Measurements from ENCODE around the gene NGLY1.

The NGLY1 gene

DNA sequence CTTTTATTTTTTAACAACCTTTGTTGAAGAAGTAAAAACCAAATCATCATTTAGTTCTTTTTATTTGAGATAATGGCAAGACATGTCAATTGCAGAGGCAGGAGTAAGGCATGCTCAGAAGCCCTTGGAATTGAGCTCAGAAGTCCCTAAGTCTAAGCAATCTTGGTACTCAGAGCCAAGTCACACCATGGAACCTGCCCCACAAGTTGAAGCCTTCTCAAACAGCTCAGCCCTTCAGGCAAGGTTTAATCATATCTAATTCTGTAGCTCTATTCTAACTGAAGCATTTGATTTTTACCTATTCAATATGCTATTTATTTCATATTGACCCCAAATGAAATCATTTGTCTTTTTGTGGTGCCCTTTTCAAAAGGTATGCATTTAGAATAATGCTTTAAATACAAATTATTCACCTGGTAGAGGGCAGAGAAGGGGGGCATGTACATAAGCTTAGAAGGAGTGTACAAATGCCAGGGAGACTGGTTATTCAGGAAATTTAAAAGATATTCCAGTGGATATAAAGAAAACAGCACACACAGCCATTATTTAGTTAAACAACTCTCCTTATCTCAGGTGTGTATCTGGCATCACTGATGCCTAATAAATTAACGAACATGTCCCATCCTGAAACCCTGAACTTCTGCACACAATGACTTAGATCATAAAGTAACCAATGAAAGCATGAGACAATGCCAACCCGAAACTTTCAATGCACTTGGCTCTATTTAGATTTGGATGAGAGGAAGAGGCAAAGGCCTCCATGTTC lies 92.3 kb downstream of the NGLY1 start:
- in situ Hi-C loops (cut with HindIII; ENCODE audit: low sequenced_read_pairs): no loop called here
- TF ChIP-seq, protein P1, sequence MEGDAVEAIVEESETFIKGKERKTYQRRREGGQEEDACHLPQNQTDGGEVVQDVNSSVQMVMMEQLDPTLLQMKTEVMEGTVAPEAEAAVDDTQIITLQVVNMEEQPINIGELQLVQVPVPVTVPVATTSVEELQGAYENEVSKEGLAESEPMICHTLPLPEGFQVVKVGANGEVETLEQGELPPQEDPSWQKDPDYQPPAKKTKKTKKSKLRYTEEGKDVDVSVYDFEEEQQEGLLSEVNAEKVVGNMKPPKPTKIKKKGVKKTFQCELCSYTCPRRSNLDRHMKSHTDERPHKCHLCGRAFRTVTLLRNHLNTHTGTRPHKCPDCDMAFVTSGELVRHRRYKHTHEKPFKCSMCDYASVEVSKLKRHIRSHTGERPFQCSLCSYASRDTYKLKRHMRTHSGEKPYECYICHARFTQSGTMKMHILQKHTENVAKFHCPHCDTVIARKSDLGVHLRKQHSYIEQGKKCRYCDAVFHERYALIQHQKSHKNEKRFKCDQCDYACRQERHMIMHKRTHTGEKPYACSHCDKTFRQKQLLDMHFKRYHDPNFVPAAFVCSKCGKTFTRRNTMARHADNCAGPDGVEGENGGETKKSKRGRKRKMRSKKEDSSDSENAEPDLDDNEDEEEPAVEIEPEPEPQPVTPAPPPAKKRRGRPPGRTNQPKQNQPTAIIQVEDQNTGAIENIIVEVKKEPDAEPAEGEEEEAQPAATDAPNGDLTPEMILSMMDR (IDR thresholded peaks at IDR 0.05; ENCODE audit: low read depth, low read length, missing control alignments): no peak
- no peak for DNase-seq (ENCODE audit: low read depth)
- H3K4me3 ChIP-seq (ENCODE audit: low read depth, low read length): no peak overlapping the region

DNA sequence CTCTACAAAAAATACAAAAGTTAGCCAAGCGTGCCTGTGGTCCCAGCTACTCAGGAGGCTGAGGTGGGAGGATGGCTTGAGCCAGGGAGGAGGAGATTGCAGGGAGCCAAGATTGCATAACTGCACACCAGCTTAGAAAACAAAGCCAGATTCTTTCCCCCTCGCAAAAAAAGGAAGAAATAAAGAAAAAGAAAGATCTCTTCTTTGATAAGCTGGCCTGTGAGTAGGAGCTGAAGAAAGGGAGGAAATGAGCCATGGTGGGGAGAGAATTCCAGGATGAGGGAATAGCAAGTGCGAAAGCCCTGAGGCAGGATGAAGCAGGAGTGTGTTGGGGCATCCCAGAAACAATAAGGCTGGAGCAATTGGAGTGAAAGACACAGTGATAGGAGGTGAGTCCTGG lies 94.0 kb downstream of the NGLY1 start:
- in situ Hi-C loops (cut with HindIII; ENCODE audit: low sequenced_read_pairs): no loop called here

DNA sequence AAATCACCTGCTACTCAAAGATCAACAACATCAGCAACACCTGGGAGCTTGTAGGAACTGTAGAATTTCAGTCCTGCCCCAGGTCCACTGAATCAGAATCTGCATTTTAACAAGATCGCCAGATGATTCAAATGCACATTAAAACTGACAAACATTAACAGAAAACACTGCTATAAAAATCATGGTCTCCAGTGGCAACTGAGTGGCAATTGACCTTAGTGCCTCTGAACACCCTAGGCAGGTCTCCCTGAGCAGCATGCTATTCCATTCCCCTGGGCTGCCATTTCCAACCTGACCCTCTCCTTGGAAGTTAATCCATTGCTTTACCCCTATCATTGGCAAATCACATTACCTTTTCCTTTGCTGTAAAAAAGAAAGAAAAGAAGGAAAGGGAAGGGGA lies 95.5 kb downstream of the NGLY1 start:
- in situ Hi-C loops (cut with HindIII; ENCODE audit: low sequenced_read_pairs): no loop called here
- no peak for DNase-seq (ENCODE audit: low read depth)
- H3K4me3 ChIP-seq (ENCODE audit: low read depth, low read length): no peak overlapping the region
- TF ChIP-seq, protein P1 (IDR thresholded peaks at IDR 0.05; ENCODE audit: low read depth, low read length, missing control alignments): no peak

More for the DNA sequence above, 94.0 kb downstream of the NGLY1 start:
- no peak for DNase-seq (ENCODE audit: low read depth)
- TF ChIP-seq, protein P1 (IDR thresholded peaks at IDR 0.05; ENCODE audit: low read depth, low read length, missing control alignments): no peak
- no peak overlapping the region for H3K4me3 ChIP-seq (ENCODE audit: low read depth, low read length)

DNA sequence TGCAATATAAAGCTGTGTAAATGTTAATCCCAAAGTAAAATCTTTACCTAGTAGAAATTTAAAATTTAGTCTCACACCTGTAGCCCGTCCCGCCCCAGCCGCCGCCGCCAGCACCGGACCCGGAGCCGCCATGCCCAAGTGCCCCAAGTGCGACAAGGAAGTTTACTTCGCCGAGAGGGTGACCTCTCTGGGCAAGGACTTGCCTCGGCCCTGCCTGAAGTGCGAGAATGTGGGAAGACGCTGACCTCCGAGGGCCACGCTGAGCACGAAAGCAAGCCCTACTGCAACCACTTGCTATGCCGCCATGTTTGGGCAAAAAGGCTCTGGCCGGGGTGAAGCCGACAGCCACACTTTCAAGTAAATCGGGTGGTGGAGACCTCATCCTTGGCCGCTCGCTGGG lies 96.5 kb downstream of the NGLY1 start:
- TF ChIP-seq, protein P1 (IDR thresholded peaks at IDR 0.05; ENCODE audit: low read depth, low read length, missing control alignments): no peak
- H3K4me3 ChIP-seq (ENCODE audit: low read depth, low read length): no peak overlapping the region
- in situ Hi-C loops (cut with HindIII; ENCODE audit: low sequenced_read_pairs): no loop called here
- DNase-seq (ENCODE audit: low read depth): no peak

DNA sequence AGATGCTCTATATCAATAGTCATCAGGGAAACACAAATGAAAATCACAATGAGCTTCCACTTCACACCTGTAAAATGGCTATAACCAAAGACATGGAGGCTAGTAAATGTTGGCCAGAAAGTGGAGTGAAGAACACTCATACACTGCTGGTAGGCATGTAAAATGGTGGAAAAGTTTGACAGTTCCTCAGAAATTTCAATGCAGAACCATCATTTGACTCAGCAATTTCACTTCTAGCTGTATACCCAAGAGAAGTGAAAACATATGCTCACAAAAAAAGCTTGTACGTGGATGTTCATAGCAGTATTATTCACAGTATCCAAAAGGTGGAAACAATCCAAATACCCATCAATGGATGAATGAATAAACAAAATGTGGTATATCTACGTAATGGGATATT lies 99.4 kb downstream of the NGLY1 start:
- no peak overlapping the region for H3K4me3 ChIP-seq (ENCODE audit: low read depth, low read length)
- TF ChIP-seq, protein P1 (IDR thresholded peaks at IDR 0.05; ENCODE audit: low read depth, low read length, missing control alignments): no peak
- DNase-seq (ENCODE audit: low read depth): no peak
- in situ Hi-C loops (cut with HindIII; ENCODE audit: low sequenced_read_pairs): no loop called here

DNA sequence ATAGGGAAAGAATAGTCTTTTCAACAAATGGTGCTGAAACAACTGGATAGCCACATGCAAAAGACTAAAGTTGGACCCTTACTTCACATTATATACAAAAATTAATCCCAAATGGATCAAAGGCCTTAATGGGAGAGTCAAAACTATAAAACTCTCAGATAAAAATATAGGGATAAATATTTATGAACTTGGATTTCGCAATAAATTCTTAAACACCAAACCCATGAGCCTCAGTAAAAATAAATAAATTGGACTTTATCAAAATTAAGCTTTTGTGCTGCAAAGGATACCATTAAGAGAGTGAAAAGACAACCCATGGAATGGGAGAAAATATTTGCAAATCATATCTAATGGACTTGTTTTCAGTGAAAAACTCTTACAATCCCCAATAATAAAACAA lies 99.8 kb downstream of the NGLY1 start:
- TF ChIP-seq, protein P1 (IDR thresholded peaks at IDR 0.05; ENCODE audit: low read depth, low read length, missing control alignments): no peak
- DNase-seq (ENCODE audit: low read depth): no peak
- in situ Hi-C loops (cut with HindIII; ENCODE audit: low sequenced_read_pairs): no loop called here
- H3K4me3 ChIP-seq (ENCODE audit: low read depth, low read length): no peak overlapping the region
